ENCODE results near the gene CENPM. TPM values are rescaled to one million over a fixed set of nuclear protein-coding genes. Genes with fewer than 3 reads are reported as not detected.
"Not testable (repeated sequence)": the region's sequence is repeated elsewhere in the genome, so short reads cannot be mapped to it uniquely, and the experiment has no call there.

The CENPM gene
- total RNA-seq, 1 donor from 2014 or later = 3.7 TPM

DNA sequence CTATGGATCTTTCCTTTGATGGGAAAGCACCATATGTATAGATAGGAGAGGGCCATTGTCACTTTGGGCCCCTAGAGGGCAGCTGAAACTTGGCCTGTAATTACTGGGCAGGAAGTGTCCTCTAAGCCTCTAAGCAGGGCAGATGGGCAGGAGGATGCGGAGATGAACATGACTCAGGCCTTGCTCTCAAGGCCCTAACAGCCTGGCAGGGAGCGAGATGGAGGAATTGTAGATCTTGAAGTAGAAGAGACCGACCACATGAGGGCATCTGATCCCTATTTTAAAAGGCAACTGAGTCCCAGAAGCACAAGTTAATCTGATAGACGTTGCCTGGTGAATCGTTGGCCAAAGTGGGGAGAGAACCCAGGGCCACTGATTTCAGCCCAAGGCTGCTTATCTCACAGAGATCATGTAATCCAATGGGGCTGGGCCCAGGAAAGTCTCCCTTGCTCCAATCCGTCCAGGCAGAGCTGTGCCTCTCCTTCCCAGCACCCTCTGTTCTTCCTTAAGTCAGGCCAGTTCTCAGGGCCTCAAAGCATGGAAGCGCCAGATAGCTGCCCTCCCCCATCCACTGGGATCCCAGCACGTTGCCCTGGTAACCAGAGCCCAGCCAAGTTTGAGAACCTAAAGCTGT, 19.8 kb upstream of the CENPM start:
- FAIRE-seq (no peak), DNase-seq (ENCODE audit: low spot score in 2 of 2) (no peak)

DNA sequence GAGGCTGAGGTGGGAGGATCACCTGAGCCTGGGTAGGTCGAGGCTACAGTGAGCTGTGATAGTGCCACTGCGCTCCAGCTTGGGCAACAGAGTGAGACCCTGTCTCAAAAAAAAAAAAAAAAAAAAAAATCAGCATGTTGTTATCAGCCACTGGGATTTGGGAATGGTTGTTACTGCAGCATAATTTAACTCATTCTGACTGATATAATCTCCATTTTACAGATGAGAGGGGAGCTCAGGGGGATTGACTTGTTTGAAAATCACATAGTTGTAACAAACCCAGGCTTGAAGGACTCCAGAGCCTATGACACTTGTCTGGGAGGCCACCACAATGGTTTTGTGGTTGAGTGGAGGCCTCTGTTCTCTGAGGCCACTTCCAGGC, 19.3 kb upstream of the CENPM start:
- FAIRE-seq (no peak), DNase-seq (ENCODE audit: low spot score in 2 of 2) (no peak)

DNA sequence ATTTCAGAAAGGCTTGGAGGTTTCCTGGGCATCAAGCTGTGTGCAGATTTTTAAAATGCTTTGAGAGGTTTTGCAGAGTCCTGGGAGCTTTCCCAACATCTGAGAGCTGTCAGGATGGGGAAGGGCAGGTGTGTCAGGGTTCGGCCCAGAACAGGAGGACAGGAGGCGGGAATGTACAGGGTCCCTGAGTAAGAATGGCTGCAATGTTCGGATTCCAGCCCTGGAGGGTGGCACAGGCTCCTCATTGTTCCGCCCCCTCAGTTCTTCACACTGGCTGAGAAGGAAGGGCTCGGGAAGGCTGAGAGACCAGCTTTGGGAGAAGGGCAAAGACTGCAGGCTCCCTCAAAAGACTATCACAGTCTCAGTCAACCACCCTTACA, 17.1 kb upstream of the CENPM start:
- DNase-seq (ENCODE audit: low spot score in 2 of 2) (no peak), FAIRE-seq (no peak)

DNA sequence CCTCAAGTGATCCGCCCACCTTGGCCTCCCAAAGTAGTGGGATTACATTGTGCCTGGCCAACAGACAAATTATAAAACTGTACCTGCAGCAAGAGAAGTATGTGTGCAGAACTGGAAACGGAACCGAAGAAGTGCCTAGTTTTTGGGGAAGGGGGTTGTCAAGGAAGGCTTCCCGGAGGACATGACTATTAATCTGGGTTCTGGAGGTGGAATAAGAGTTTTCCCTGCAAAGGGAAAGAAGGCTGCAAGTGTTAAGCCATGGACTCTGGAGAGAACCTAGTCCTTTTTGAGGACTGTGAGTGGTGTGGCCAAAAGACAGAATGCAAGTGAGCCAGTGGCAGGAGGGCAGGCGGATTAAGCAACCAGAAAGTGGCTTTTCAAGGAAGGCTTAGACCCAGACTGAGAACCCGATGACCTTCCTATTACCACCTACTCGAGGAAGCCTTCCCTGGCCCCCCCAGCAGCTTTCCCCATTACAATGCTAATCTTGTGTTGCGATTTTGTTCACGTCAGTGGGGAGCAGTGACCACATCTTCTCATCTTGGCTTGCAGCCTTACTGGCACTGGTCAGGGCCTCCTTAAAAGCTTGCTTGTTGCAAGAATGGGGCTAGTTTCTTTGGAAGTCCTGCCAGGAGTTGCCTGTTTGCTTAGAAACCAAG, 16.6 kb upstream of the CENPM start:
- DNase-seq (ENCODE audit: low spot score in 2 of 2) = no peak

DNA sequence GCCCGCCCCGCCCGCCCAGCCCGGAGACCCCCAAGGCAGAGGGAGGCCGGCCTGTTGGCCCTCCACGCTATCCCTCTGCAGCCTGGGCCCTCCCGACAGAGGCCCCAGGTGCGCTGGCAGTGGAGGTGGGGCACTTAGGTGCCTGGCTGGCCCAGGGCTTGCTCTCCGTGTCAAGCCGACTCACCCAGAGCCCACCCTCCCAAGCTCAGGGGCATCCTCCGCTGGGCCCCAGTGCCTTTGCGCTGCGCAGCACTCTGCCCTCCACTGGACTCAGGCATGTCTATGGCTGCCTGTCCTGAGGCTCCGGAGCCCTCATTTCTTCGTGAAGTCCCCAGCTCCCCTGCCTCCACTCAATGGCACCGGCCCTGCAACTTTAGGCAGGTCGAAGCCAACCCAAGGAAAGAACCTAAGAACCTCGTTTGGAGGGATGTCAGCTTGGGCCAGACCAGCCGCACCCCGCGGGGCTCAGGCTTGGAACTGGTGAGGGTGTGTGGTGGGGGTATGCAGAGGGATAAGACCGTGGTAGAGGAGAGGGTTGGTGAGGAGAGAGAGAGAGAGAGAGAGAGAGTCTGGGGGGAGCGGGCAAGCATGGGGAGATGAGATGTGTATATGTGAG, 11.1 kb upstream of the CENPM start:
- no peak for FAIRE-seq

More for the DNA sequence above, 16.6 kb upstream of the CENPM start:
- no peak for FAIRE-seq

DNA sequence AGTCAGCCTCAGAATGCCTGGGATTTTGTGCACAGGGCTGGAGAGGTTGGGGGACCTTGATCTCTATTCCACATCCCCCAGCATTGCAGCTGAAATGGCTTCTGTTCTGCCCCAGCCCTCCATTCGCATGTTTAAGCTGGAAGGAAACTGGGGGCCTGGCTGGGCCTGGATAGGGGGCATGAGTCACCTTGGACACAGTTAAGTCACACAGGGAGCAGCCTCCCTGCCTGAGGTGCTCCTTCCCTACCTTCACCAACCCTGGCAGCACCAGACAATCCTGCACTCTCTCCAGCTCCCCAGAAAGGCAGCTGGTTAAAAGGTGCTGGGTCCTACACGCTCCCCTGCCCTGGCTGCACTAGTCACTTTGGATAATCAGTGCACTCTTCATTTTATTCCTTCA, 5.8 kb upstream of the CENPM start:
- FAIRE-seq (no peak), DNase-seq (ENCODE audit: low spot score in 2 of 2) (no peak)

More for the DNA sequence above, 11.1 kb upstream of the CENPM start:
- DNase-seq (ENCODE audit: low spot score in 2 of 2) = no peak

DNA sequence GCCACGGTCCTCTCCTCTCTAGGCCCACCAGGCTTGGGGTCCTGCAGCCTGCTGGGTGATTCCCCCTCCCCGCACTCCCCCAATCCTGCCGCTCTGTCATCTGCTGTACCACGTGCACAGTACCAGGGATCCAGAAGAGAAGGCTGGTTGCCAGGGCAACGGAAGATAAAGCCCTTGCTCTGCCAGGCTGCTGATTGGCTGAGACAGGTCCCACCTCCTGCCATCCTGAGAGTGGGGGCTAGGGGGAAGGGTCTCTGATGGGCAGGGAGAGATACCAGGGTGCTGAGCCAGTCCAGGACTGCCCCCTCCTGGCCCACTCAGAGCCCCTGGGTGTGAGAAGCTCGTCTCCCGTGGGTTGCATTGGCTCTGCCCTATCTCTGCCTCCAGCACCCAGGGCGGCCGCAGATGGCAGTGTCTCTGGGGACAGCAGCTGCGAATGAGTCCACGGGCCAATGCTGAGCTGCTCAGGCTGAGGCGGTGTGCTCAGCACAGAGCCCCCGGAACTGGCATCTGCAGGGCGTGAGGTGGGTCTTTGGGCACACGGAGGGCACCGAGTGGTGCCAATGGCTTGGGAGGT, 5.0 kb upstream of the CENPM start, which contains the start of gene SMIM45:
Gene SMIM45 (plus strand): TSS at position 253 of the 577 bp plus-strand sequence.
- DNase-seq (ENCODE audit: low spot score in 2 of 2) = peak in 1 of 2 donors; percentile 58

DNA sequence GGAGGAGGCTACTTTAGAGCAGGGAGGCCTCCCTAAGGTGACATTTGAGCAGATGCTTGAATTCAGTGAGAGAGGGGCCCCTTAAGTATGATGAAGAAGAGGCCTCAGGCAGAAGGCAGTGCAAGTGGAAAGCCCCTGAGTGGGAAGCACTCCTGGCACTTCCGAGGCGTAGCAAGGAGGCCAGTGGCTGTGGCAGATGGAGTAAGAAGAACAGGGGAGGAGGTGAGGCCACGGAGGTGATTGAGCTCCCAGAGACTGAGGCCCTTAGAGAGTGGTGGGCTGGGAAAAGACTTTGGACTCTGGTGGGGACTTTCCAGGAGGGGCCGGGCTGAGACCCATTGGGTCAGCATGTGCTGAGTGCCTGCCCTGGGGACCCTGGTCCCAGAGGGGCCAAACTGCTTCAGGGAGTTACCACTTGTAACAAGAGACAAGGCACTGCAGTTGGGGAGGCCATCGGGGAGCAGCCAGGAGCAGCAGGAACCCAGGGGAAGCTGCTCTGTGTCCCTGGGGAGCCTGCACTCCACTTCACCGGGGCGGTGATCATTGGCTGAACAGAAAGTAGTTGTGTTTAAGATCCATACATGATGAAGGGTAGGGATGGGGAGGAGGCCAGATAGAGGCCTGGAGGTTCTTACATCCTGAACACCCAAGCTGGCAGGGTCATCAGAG, 2.5 kb upstream of the CENPM start:
- no peak for DNase-seq (ENCODE audit: low spot score in 2 of 2)
- no peak for FAIRE-seq

More for the DNA sequence above, 5.0 kb upstream of the CENPM start, which contains the start of gene SMIM45:
- FAIRE-seq = no peak

DNA sequence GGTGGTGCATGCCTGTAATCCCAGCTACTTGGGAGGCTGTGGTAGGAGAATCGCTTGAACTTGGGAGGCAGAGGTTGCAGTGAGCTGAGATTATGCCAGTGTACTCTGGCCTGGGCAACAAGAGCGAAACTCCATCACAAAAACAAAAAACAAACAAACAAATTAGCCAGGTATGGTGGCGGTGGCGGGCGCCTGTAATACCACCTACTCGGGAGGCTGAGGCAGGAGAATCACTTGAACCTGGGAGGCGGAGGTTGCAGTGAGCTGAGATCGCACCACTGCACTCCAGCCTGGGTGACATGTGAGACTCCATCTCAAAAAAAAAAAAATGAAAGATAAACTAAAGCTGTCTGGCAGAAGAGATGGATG, 2.0 kb upstream of the CENPM start:
- not testable (repeated sequence) for FAIRE-seq; DNase-seq (ENCODE audit: low spot score in 2 of 2)

DNA sequence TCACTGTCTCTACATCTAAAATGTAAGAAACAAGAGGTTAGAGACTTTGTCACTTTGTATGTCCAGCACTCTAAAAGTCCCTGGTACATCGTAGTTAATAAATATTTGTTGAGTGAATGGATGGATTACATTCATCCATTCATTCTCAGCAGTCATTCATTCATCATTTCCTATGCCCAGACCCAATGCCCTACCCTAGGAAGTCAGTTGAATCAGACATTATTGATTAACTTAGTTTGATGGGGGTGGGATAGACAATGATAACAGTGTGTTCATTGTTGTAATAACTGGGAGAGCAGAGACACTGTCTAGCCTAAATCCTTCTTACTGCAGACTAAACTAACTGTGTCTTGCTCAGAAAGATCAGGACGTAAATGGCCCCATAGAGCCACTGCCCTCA, 1.2 kb upstream of the CENPM start:
- DNase-seq (ENCODE audit: low spot score in 2 of 2) (no peak), FAIRE-seq (no peak)

DNA sequence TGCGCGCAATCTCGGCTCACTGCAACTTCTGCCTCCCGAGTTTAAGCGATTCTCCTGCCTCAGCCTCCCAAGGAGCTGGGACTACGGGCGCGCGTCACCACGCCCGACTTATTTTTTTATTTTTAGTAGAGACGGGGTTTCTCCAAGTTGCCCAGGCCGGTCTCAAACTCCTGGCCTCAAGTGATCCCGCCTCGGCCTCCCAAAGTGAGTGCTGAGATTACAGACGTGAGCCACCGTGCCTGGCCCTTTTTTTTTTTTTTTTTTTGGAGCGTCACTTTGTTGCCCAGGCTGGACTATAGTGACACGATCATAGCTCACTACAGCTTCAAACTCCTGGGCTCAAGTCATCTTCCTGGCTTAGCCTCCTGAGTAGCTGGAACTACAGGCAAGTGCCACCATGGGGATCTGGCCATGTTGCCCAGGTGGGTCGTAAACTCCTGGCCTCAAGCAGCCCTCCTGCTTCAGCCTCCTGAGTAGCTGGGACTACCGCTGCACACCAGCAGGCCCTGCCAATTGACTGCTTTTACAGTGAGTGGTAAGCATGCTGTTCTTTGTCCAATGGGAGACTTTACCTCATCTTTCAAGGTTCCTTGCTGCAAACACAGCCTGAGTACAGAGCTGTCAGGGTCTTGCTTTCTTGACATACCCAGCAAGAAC, 600 bp upstream of the CENPM start:
- FAIRE-seq = no peak

DNA sequence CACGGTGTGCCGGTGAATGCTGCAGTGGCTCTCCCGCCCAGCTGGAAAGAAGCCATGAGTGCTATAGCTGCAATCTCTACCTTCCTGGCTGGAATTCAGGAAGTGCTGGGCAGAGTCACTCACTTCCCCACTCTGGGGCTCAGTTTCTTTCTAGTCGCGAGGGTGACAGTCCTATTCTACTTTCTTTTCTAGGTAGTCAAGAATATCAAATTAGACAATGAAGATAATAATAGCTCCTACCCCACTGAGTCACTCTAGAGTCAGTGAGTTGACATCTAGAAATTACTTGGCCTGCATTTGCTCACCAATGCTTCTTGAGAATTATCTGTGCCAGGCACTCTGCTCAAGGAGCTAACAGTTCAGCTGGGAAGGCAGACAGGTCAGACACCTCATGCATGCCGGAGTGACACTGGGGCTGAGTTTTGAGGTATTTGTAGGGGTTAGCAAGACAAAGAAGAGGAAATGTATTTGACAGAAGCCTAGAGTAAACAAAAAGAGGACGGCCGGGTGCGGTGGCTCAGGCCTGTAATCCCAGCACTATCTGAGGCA, 3.2 kb downstream of the CENPM start:
- no peak for FAIRE-seq
- DNase-seq (ENCODE audit: low spot score in 2 of 2) = no peak

More for the DNA sequence above, 600 bp upstream of the CENPM start:
- no peak for DNase-seq (ENCODE audit: low spot score in 2 of 2)

DNA sequence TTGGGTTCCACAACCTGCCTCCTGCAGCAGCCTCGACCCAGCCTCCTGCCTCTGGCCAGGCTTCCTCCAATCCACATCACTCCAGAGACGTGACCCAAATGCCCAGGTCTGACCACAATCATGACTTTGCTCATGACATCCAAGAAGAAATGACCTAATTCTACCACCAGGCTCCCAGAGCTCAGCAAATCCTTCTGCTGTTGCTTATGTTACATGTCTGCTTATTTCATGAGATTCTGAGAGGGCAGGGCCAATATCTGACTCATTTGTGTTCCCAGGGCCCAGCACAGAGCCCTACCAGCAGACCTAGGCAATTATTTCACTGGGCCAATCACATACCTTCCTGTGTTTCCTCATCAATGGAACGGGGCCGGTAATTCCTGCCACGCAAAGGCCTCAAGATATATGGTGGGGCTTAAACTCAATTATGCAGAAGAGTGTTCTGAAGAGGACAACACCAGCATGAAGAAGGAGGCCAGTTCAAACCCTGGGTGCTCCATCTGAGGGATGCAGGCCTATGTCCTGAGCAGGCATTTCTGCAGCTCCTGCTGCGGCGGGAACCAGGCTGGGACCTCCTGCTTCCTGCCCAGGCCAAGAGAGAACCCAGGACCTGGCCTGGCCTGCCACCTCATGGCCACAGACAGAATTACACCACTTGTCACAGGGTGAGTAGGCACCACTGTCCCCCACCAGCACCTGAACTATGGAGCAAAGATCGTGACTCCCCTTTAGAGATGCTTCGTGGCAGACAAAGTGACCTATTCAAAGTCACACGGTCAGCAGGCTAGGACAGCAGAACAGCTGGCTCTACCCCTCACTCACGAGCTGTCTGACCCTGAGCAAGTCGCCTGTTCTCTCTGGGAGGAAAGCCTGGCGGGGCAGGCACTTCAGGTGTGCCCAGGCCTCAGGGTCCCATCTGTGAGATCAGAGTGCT, 5.9 kb downstream of the CENPM start:
- peak; percentile 73 to 86 for DNase-seq (ENCODE audit: low spot score in 2 of 2)
- FAIRE-seq = no peak

DNA sequence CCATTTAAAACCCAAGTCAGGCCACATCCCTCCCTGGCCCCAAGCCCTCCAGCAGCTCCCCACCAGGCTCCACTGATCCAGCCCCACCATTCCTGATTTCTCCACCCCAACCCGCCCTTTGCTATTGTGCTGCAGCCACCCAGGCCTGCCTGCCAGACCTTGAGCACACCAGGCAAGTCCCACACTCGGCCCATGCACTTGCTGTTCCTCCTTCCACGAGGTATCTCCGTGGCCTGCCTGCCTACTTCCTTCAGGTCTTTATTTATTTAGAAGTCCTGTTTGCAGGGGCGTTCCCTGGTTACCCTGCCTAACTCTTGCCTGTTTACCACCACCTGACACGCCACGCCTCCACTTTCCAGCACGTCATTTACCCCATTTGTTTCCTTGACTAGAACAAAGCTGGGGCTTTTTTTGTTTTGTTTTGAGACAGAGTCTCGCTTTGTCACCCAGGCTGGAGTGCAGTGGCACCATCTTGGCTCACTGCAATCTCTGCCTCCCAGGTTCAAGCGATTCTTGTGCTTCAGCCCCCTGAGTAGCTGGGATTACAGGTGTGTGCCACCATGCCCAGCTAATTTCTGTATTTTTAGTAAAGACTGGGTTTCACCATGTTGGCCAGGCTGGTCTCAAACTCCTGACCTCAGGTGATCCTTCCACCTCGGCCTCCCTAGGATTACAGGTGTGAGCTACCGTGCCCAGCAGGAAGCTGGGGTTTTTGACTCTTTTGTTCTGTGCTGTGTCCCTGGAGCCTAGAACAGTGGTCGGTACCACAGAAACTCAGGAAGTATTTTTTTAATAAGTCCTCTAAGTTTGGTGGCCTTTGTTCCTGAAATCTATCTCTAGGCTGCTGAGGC, 6.7 kb downstream of the CENPM start:
- no peak for DNase-seq (ENCODE audit: low spot score in 2 of 2)
- no peak for FAIRE-seq

DNA sequence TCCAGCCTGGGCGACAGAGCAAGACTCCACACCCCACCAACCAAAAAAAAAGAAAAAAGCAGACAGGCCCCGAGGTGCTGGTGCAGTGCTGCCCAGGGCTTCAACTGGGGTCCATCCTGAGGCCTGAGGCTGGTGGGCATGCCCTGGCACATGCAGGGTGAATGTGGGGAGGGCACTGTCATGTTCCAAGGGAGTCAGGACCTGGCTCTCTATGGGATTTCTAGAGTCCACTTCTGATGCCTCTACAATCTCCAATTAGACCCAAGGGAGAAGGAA, 10.1 kb downstream of the CENPM start:
- no peak for FAIRE-seq
- no peak for DNase-seq (ENCODE audit: low spot score in 2 of 2)

DNA sequence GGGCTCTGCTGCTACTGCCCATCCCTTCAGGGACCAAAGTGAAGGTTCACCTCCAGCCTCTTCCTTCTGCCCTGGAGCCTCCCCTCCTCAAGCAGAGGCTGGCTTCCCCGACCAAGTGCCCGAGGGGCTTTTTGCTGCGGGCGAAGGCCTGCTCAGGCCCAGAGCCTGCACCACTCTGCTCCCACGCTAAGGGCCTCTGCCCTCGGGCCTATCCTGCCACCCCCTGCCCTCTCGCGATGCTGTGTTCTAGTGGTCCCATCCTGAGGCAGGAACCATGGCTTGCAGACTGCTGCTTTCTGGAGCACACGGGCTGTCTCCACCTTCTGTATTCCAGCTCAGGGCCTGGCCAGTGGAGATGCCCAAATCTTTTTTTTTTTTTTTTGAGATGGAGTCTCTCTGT, 11.4 kb downstream of the CENPM start:
- FAIRE-seq = no peak
- DNase-seq (ENCODE audit: low spot score in 2 of 2) = no peak

DNA sequence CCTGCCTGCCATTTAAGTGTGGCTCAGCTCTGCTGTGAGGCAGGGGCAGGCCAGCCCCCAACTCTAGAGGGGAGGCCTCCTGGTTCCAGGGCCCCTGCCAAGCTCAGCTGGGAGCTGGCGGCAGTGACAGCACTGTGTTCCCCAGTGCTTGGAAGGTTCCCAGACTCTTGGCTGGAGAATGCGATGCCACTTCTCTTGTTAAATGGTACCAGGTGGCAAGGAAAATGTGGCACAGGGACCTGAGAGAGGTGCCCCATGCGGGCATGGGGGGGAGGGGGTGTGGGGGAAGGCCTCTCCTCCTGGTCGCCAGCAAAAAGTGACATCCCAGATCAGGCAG, 12.0 kb downstream of the CENPM start:
- no peak for DNase-seq (ENCODE audit: low spot score in 2 of 2)
- FAIRE-seq = no peak

DNA sequence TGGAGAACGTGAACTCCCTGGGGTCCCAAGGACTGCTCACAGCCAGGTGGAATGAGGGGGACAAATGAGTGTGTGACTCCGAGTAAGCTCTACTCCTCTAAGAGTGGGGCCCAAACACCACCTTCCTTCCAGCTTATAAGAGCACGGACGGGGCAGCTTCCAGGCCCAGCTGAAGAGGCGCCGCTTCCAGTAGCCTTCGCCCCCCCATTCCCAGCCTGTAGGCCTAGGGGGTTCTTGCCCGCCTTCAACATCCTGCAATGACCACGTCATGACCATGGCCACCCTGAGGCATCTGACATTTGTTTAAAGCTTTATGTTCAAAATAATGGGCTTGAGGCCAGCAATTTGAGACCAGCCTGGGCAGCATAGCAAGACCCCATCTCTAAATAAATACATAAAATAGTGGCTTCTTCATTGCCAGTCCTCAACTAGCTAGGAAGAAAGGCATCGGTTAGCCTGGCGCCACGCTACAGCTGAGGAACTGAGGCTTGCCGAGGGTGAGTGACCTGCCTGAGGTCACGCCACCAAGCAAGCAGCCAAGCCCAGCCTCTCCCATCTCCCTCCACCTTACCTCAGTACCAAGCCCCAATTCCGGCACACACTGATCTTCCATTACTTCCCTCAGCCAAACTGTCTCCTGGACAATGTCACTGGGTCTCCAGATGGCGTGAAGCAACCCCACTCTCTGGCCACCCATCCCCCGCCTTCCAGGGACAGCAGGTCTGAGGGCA, 12.5 kb downstream of the CENPM start:
- no peak for FAIRE-seq
- DNase-seq (ENCODE audit: low spot score in 2 of 2) = no peak

All from frontal cortex (tissue), 4 donors.